ENCODE results near the gene EEF1AKMT4.

EEF1AKMT4 gene

DNA sequence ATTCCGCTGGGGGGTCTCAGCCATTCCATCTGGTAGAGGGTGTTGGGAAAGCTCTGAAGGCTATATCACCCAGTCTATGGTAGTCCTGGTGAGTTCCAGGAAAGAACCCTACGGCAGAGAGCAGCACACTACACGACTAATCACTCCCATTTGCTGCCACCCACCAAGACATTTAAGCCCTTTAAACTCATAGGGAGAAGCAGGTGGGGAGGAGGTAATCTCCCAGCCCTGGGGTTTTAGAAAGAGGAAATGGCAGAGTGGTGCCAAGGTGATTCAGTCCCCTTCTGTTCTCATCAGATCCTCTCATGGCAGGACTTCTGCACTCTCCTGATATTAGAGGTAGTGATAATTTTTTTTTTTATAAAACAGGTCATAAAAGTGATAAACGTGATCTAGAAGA, 30.7 kb upstream of the EEF1AKMT4 start:
- Histone ChIP-seq H3K4me1 (ENCODE audit: insufficient read depth, low read length) (no peaks in the 10 kb centered on the region), H3K27ac (ENCODE audit: low read length) (no peak overlapping the region), H3K9me3 (ENCODE audit: insufficient read depth, low read length, severe bottlenecking) (no peaks in the 10 kb centered on the region), H3K9ac (ENCODE audit: low read depth, low read length) (no peak overlapping the region), H3K4me2 (ENCODE audit: insufficient read depth, low read length) (no peak overlapping the region), H2AFZ (ENCODE audit: low read depth, low read length) (no peak overlapping the region), H3K27me3 (ENCODE audit: insufficient read depth, low read length, poor library complexity) (peaks cover 2% of the 10 kb centered on the region), H4K20me1 (ENCODE audit: insufficient read depth, low read length) (no peaks in the 10 kb centered on the region), H3K4me3 (ENCODE audit: low read depth in 1 of 2, low read length in 2 of 2) (no peak overlapping the region), H3K36me3 (ENCODE audit: insufficient read depth, low read length) (no peaks in the 10 kb centered on the region), H3K79me2 (ENCODE audit: insufficient read depth, low read length) (no peaks in the 10 kb centered on the region)
- ATAC-seq (ENCODE audit: insufficient read depth, low read depth): no peak
- no peak for TF ChIP-seq EZH2 (IDR thresholded peaks at IDR 0.05; ENCODE audit: borderline replicate concordance, low read depth, low read length, severe bottlenecking)
- TF ChIP-seq, protein P1, sequence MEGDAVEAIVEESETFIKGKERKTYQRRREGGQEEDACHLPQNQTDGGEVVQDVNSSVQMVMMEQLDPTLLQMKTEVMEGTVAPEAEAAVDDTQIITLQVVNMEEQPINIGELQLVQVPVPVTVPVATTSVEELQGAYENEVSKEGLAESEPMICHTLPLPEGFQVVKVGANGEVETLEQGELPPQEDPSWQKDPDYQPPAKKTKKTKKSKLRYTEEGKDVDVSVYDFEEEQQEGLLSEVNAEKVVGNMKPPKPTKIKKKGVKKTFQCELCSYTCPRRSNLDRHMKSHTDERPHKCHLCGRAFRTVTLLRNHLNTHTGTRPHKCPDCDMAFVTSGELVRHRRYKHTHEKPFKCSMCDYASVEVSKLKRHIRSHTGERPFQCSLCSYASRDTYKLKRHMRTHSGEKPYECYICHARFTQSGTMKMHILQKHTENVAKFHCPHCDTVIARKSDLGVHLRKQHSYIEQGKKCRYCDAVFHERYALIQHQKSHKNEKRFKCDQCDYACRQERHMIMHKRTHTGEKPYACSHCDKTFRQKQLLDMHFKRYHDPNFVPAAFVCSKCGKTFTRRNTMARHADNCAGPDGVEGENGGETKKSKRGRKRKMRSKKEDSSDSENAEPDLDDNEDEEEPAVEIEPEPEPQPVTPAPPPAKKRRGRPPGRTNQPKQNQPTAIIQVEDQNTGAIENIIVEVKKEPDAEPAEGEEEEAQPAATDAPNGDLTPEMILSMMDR (IDR thresholded peaks at IDR 0.05; ENCODE audit: borderline replicate concordance, extremely low read depth, low read length, poor library complexity, severe bottlenecking): no peak
- no peak for DNase-seq

DNA sequence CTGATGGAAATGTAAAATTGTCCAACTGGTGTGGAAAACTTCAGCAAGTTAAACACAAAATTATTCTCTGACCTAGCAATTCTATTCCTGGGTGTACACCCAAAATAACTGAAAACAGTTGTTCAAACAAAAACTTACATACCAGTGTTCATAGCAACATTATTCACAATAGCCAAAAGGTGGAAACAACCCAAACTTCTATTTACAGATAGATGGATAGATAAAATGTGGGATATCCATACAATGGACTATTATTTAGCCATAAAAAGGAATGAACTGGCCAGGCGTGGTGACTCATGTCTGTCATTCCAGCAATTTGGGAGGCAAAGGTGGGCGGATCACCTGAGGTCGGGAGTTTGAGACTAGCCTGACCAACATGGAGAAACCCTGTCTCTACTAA, 27.0 kb upstream of the EEF1AKMT4 start:
- no peak for TF ChIP-seq EZH2 (IDR thresholded peaks at IDR 0.05; ENCODE audit: borderline replicate concordance, low read depth, low read length, severe bottlenecking)
- TF ChIP-seq, protein P1 (IDR thresholded peaks at IDR 0.05; ENCODE audit: borderline replicate concordance, extremely low read depth, low read length, poor library complexity, severe bottlenecking): no peak
- no peaks in the 10 kb centered on the region for H3K79me2 ChIP-seq (ENCODE audit: insufficient read depth, low read length)
- peaks cover 5% of the 10 kb centered on the region for H3K27me3 ChIP-seq (ENCODE audit: insufficient read depth, low read length, poor library complexity)
- H3K9me3 ChIP-seq (ENCODE audit: insufficient read depth, low read length, severe bottlenecking): no peaks in the 10 kb centered on the region
- ATAC-seq (ENCODE audit: insufficient read depth, low read depth): no peak
- no peak overlapping the region for H3K9ac ChIP-seq (ENCODE audit: low read depth, low read length)
- H3K4me3 ChIP-seq (ENCODE audit: low read depth in 1 of 2, low read length in 2 of 2): no peak overlapping the region
- no peaks in the 10 kb centered on the region for H3K4me1 ChIP-seq (ENCODE audit: insufficient read depth, low read length)
- no peaks in the 10 kb centered on the region for H3K36me3 ChIP-seq (ENCODE audit: insufficient read depth, low read length)
- DNase-seq: no peak
- no peak overlapping the region for H3K4me2 ChIP-seq (ENCODE audit: insufficient read depth, low read length)
- H3K27ac ChIP-seq (ENCODE audit: low read length): no peak overlapping the region
- no peaks in the 10 kb centered on the region; the same call in 1 of the 2 replicates for H4K20me1 ChIP-seq (ENCODE audit: insufficient read depth, low read length)
- H2AFZ ChIP-seq (ENCODE audit: low read depth, low read length): no peak overlapping the region

DNA sequence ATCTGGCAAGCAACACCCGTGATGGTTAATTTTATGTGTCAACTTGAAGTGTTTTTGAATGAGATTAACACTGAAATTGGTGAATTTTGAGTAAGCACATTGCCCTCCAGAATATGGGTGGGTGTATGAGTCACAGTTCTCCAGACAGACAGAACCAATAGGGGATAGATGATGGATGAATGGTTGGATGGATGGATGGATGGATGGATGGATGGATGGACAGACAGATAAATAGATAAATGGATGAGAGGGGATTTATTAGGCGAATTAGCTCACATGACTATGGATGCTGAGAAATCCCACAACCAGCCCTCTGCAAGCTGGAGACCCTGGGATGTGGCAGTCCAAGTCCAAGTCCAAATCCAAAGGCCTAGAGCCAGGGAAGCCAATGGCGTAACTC, 25.5 kb upstream of the EEF1AKMT4 start:
- no peaks in the 10 kb centered on the region for H3K79me2 ChIP-seq (ENCODE audit: insufficient read depth, low read length)
- no peak for TF ChIP-seq EZH2 (IDR thresholded peaks at IDR 0.05; ENCODE audit: borderline replicate concordance, low read depth, low read length, severe bottlenecking)
- TF ChIP-seq, protein P1 (IDR thresholded peaks at IDR 0.05; ENCODE audit: borderline replicate concordance, extremely low read depth, low read length, poor library complexity, severe bottlenecking): no peak

DNA sequence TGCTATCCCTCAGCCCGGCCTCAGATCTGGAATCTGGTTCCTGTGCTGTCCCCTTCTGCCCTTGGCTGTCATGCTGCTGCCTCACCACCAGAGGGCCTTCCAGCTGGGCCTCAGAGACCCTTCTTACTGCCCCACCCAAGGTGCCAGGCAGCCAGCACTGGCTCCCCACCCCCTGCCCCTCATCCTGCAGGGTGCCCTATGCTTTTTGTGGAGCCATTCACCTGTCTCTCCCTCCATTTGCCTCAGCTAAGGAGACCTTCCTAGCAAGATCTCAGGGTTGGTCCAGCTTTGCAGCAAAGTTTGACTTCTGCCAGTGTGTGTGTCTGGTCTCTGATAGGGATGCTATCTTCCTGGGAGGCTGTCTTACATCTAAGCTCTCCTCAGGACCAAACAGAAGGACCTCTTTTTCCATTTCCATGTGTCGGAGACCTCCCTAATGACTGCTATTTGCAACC, 22.0 kb upstream of the EEF1AKMT4 start:
- TF ChIP-seq, protein P1 (IDR thresholded peaks at IDR 0.05; ENCODE audit: borderline replicate concordance, extremely low read depth, low read length, poor library complexity, severe bottlenecking): peak; percentile 86
- TF ChIP-seq EZH2 (IDR thresholded peaks at IDR 0.05; ENCODE audit: borderline replicate concordance, low read depth, low read length, severe bottlenecking): no peak
- Histone ChIP-seq H3K9ac (ENCODE audit: low read depth, low read length) (no peak overlapping the region), H3K4me2 (ENCODE audit: insufficient read depth, low read length) (no peak overlapping the region), H3K79me2 (ENCODE audit: insufficient read depth, low read length) (no peaks in the 10 kb centered on the region), H3K9me3 (ENCODE audit: insufficient read depth, low read length, severe bottlenecking) (no peaks in the 10 kb centered on the region), H3K4me3 (ENCODE audit: low read depth in 1 of 2, low read length in 2 of 2) (no peak overlapping the region), H3K27ac (ENCODE audit: low read length) (no peak overlapping the region), H3K36me3 (ENCODE audit: insufficient read depth, low read length) (no peaks in the 10 kb centered on the region), H3K27me3 (ENCODE audit: insufficient read depth, low read length, poor library complexity) (peaks cover 41% of the 10 kb centered on the region), H3K4me1 (ENCODE audit: insufficient read depth, low read length) (peaks cover 18% of the 10 kb centered on the region), H2AFZ (ENCODE audit: low read depth, low read length) (no peak overlapping the region), H4K20me1 (ENCODE audit: insufficient read depth, low read length) (peaks cover 8% of the 10 kb centered on the region; the same call in 1 of the 2 replicates)
- peak; percentile 58 for ATAC-seq (ENCODE audit: insufficient read depth, low read depth)
- DNase-seq: peak; percentile 63

More for the DNA sequence above, 25.5 kb upstream of the EEF1AKMT4 start:
- Histone ChIP-seq H3K4me3 (ENCODE audit: low read depth in 1 of 2, low read length in 2 of 2) (no peak overlapping the region), H2AFZ (ENCODE audit: low read depth, low read length) (no peak overlapping the region), H3K27ac (ENCODE audit: low read length) (no peak overlapping the region), H3K4me2 (ENCODE audit: insufficient read depth, low read length) (no peak overlapping the region), H3K9me3 (ENCODE audit: insufficient read depth, low read length, severe bottlenecking) (no peaks in the 10 kb centered on the region), H4K20me1 (ENCODE audit: insufficient read depth, low read length) (peaks cover 8% of the 10 kb centered on the region; the same call in 1 of the 2 replicates), H3K9ac (ENCODE audit: low read depth, low read length) (no peak overlapping the region), H3K27me3 (ENCODE audit: insufficient read depth, low read length, poor library complexity) (peaks cover 17% of the 10 kb centered on the region), H3K4me1 (ENCODE audit: insufficient read depth, low read length) (peaks cover 5% of the 10 kb centered on the region), H3K36me3 (ENCODE audit: insufficient read depth, low read length) (no peaks in the 10 kb centered on the region)
- ATAC-seq (ENCODE audit: insufficient read depth, low read depth) (no peak), DNase-seq (no peak)
